Endothelial cell (in vitro differentiated cells): ENCODE measurements around the gene ALS2. TPM values are rescaled to one million over a fixed set of nuclear protein-coding genes. Genes with fewer than 3 reads are reported as not detected.

ENCODE experiments used
- DNase-seq: peaks from one replicate; pipeline ENCODE4 v3.0.0; 2021; ENCODE audit warnings: low spot score
- H3K27ac Mint-ChIP-seq: one replicate; pipeline ENCODE4 v1.8.0; 2021; ENCODE audit warnings: mixed read lengths, inconsistent platforms; ENCODE audit not compliant: unreplicated experiment
- H3K27me3 Mint-ChIP-seq: one replicate; pipeline ENCODE4 v1.8.0; 2021; ENCODE audit warnings: mild to moderate bottlenecking, moderate library complexity, mixed read lengths, inconsistent platforms; ENCODE audit not compliant: unreplicated experiment
- H3K36me3 Mint-ChIP-seq: one replicate; pipeline ENCODE4 v1.8.0; 2021; ENCODE audit warnings: mild to moderate bottlenecking, low read depth, mixed read lengths, inconsistent platforms; ENCODE audit not compliant: unreplicated experiment
- H3K4me1 Mint-ChIP-seq: one replicate; pipeline ENCODE4 v1.8.0; 2021; ENCODE audit warnings: mild to moderate bottlenecking, mixed read lengths, inconsistent platforms; ENCODE audit not compliant: unreplicated experiment
- H3K4me3 Mint-ChIP-seq: one replicate; pipeline ENCODE4 v1.8.0; 2021; ENCODE audit warnings: mild to moderate bottlenecking, mixed read lengths, inconsistent platforms; ENCODE audit not compliant: unreplicated experiment
- H3K9me3 Mint-ChIP-seq: one replicate; pipeline ENCODE4 v1.8.0; 2021; ENCODE audit warnings: mixed read lengths, inconsistent platforms; ENCODE audit not compliant: unreplicated experiment
- total RNA-seq: library from RNA; stranded (reverse); fragmentation: NEBNext Ultra II Directional; extraction: Animal tissue kit (Norgen Biotek cat#: 25700); gene quantifications from one replicate; pipeline ENCODE4 v1.2.1, GENCODE V29; 2021; ENCODE audit not compliant: unreplicated experiment
- TF ChIP-seq, protein P1 (sequence below): fragments of 200-600 bp; sonication (generic); IDR thresholded peaks from one replicate; pipeline ENCODE4 v1.5.0; 2021; ENCODE audit warnings: antibody characterized with exemption; ENCODE audit not compliant: unreplicated experiment

The ALS2 gene
- total RNA-seq, 1 donor from 2014 or later, result 43.1 TPM

DNA sequence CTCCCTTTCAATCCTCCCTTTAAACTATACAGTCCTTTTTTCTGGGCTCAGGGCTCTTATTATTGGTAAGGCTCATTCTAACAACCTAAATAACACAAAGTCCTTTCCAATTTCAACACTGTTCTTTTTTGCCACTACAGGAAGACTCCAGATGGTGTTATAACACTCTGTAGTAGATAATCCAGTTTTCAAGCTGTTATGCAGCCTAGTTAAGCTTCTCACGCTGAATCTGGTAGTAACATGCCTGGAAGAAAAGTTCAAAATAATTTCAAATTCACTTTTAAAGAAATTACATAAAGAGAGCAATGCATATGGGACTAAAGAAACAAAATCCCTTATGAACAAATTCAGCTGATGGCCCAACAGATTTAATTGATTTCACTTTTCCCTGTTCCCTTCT is 79.1 kb downstream of the ALS2 start:
- no peak for DNase-seq
- TF ChIP-seq, protein P1, sequence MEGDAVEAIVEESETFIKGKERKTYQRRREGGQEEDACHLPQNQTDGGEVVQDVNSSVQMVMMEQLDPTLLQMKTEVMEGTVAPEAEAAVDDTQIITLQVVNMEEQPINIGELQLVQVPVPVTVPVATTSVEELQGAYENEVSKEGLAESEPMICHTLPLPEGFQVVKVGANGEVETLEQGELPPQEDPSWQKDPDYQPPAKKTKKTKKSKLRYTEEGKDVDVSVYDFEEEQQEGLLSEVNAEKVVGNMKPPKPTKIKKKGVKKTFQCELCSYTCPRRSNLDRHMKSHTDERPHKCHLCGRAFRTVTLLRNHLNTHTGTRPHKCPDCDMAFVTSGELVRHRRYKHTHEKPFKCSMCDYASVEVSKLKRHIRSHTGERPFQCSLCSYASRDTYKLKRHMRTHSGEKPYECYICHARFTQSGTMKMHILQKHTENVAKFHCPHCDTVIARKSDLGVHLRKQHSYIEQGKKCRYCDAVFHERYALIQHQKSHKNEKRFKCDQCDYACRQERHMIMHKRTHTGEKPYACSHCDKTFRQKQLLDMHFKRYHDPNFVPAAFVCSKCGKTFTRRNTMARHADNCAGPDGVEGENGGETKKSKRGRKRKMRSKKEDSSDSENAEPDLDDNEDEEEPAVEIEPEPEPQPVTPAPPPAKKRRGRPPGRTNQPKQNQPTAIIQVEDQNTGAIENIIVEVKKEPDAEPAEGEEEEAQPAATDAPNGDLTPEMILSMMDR, result no peak
- no peak overlapping the region for H3K27ac Mint-ChIP-seq
- H3K36me3 Mint-ChIP-seq, result no peaks in the 10 kb centered on the region
- no peaks in the 10 kb centered on the region for H3K4me1 Mint-ChIP-seq
- H3K27me3 Mint-ChIP-seq, result peaks cover 2% of the 10 kb centered on the region
- H3K4me3 Mint-ChIP-seq, result no peak overlapping the region
- no peaks in the 10 kb centered on the region for H3K9me3 Mint-ChIP-seq

DNA sequence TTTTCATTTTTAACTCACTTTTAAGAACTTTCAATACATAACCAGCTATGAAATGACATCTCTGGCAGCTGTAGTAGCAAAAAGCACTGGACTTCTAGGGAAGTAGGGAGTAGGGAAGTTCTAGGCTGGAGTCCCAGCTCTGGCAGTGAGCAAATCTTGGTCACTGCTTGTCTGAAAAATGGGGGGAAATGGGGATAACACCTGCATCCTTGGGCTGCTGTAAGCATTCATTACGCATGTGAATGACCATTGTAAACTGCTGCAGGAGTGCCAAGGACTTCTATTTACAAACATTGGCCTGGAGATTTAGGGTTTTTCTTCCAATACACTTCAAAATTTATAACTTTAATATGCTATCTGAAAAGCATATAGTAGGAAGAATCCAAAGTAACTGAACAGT is 81.3 kb downstream of the ALS2 start:
- no peak for DNase-seq
- Mint-ChIP-seq H3K9me3 (no peaks in the 10 kb centered on the region), H3K36me3 (no peaks in the 10 kb centered on the region), H3K4me1 (no peaks in the 10 kb centered on the region), H3K27ac (no peak overlapping the region), H3K27me3 (peaks cover 2% of the 10 kb centered on the region), H3K4me3 (no peak overlapping the region)
- TF ChIP-seq, protein P1, result no peak

DNA sequence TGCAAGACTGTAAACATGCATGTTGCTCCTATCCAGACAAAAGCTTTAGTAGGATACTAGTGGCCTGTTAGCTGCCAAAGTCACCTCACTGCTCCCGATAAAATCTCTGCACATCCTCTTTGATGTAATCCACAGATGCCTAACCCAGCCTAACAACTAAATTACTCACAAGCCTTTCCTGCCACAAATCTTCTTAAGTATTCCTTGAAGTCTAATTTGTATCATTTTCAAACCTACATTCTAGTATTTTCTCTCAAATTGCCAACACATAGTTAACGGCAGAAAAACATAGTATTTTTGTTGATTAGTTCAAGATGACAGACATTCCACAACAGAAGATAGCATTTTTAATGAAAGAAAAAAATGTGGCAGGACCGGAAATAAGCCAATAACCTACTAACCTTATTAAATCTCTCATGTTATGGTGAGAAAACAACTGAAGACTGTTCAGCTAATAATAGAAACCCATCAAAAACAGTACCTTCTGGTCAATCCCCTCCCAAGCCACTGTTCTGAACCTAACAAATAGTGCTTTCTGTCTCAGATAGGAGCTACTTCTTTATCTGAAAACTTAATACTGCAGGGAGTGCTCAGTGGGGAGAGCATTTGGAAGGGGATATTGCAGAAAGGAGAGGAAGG is 82.0 kb downstream of the ALS2 start, which contains the start of gene MPP4:
Gene MPP4 (minus strand): TSS at position 57 of the 639 bp plus-strand sequence. CDS start 4,690 bp downstream, outside the sequence.
- no peaks in the 10 kb centered on the region for H3K36me3 Mint-ChIP-seq
- DNase-seq, result no peak
- peaks cover 2% of the 10 kb centered on the region for H3K27me3 Mint-ChIP-seq
- H3K4me1 Mint-ChIP-seq, result no peaks in the 10 kb centered on the region
- H3K27ac Mint-ChIP-seq, result no peak within 1 kb of the TSS
- no peak within 1 kb of the TSS for H3K4me3 Mint-ChIP-seq
- TF ChIP-seq, protein P1, result no peak
- H3K9me3 Mint-ChIP-seq, result no peaks in the 10 kb centered on the region

DNA sequence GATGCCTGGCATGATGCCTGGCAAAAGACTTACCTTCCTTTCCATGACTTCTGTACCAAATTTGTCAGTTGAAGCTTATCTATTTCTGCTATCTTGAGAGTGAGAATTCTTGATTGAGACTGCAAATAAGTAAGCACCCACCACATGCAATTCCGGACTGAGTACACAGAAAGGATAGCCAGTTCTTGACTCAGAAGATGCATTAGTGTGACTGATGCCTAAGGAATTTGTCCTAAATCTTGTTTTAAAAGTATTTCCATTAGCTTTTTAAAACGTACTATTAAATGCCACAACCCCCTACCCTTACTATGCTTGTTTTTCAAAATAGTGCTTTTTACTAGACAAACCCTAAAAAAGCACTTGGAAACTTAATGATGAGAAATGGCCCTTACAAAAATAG is 82.8 kb downstream of the ALS2 start:
- TF ChIP-seq, protein P1, result no peak
- no peak for DNase-seq
- Mint-ChIP-seq H3K4me1 (no peaks in the 10 kb centered on the region), H3K27ac (no peak overlapping the region), H3K27me3 (peaks cover 2% of the 10 kb centered on the region), H3K36me3 (no peaks in the 10 kb centered on the region), H3K4me3 (no peak overlapping the region), H3K9me3 (no peaks in the 10 kb centered on the region)

DNA sequence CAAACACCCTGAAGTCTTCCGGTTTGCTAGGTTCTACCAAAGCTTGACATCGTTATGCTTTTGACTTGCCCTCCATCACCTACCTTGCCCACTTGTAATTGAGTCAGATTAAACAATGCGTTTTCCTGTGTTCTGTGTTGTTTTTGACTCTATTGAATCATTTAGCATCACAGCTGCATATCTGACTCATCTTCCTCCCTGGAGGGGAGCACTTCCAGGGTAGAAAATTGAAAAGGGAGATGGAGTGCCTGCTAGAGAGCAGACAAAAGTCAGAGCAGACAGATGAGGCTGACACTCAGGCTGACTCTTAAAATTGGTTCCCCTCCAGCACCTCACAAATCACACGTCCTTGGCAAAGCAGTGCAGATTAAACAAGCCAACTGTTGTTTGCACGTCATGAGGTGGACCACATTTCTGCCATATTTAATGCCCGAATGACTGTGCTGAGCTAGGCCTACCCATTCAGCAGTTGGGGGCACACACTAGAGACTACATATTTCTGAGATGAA is 84.5 kb downstream of the ALS2 start:
- H3K27ac Mint-ChIP-seq, result no peak overlapping the region
- H3K4me1 Mint-ChIP-seq, result no peaks in the 10 kb centered on the region
- no peak for DNase-seq
- no peaks in the 10 kb centered on the region for H3K9me3 Mint-ChIP-seq
- no peak overlapping the region for H3K4me3 Mint-ChIP-seq
- TF ChIP-seq, protein P1, result no peak
- no peaks in the 10 kb centered on the region for H3K36me3 Mint-ChIP-seq
- no peaks in the 10 kb centered on the region for H3K27me3 Mint-ChIP-seq
